ENCODE measurements around the gene ANXA2. TPM values are rescaled to one million over a fixed set of nuclear protein-coding genes. Genes with fewer than 3 reads are reported as not detected.
A peak's percentile ranks its signal among the peaks of the same experiment; 100 is the strongest.
"Not testable (repeated sequence)": the region's sequence is repeated elsewhere in the genome, so short reads cannot be mapped to it uniquely, and the experiment has no call there.

The ANXA2 gene
- total RNA-seq, 2 experiments from 2014 or later = 65.9 to 80.2 TPM

GRCh38 chr15:60369696-60370095 is 28.1 kb downstream of the ANXA2 start:
- intact Hi-C loops (cut with DNase I, micrococcal nuclease) = no loop called here
- H3K4me3 Mint-ChIP-seq = no peak overlapping the region
- H3K9me3 Mint-ChIP-seq (ENCODE audit: low read depth) = no peaks in the 10 kb centered on the region
- H3K4me1 Mint-ChIP-seq = peaks cover 13% of the 10 kb centered on the region
- POLR2A ChIA-PET = no interaction called here
- no peaks in the 10 kb centered on the region for H3K27me3 Mint-ChIP-seq
- CTCF ChIA-PET = no interaction called here
- H3K27ac Mint-ChIP-seq = no peak overlapping the region
- ATAC-seq (no peak), DNase-seq (no peak)
- peaks cover 2% of the 10 kb centered on the region for H3K36me3 Mint-ChIP-seq (ENCODE audit: low read depth)

DNA sequence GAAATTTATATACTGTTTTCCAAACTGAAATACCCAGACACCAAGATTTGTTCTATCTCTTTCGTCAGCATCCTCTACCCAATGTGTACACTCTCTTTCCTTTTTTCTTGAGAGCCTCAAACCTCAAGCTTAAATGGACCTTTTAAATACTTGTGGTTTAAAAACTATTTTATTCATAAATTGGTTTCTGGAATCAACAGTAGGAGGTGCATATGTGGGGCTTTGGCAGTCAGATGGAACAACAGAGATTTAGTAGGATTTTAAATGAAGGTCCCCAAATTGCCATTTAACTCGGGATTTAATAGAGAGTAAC is 33.2 kb downstream of the ANXA2 start:
- intact Hi-C loops (cut with DNase I, micrococcal nuclease) = loop anchor here (5.0 kb wide), 3 partner anchors 78 to 553 kb away; no protein-coding TSS in a partner anchor
- CTCF ChIA-PET = no interaction called here
- Mint-ChIP-seq H3K27ac (no peak overlapping the region), H3K4me3 (no peak overlapping the region), H3K36me3 (ENCODE audit: low read depth) (peaks cover 16% of the 10 kb centered on the region), H3K4me1 (peaks cover 18% of the 10 kb centered on the region), H3K27me3 (no peaks in the 10 kb centered on the region), H3K9me3 (ENCODE audit: low read depth) (no peaks in the 10 kb centered on the region)
- DNase-seq = no peak
- ATAC-seq = no peak
- POLR2A ChIA-PET = no interaction called here

DNA sequence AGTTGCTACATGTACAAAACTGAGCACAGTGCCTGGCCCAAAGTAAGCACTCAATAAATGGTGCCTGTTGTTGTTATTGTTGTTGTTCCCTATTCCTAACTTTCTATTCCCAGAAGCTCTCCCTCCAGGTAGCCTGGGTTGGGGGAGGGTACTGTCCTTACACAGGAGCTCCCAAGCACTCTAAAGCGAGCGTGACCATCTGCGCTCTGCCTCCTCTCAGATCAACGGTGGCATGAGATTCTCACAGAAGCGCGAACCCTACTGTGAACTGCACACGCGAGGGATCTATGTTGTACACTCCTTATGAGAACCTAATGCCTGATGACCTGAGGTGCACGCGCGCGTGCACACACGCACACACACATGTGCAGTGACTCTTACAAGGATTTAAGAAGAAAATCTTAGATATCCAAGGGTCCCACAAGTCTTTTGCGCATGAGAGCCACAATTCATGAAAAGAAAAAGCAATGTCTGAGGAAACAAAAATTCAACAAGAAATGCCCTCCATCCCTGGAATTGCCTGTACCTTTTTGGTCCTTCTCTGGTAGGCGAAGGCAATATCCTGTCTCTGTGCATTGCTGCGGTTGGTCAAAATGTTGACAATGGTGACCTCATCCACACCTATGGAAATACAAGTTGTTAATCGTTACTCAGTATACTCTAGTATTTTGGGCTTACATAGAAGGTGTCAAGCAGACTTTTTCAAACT is 33.7 kb downstream of the ANXA2 start:
- DNase-seq = no peak
- intact Hi-C loops (cut with DNase I, micrococcal nuclease) = loop anchor here (2.0 to 5.0 kb wide), 8 partner anchors 25 to 553 kb away; partner anchors contain the start of gene ICE2 (in 1 of the 2)
- H3K27me3 Mint-ChIP-seq = no peaks in the 10 kb centered on the region
- H3K4me1 Mint-ChIP-seq = peaks cover 18% of the 10 kb centered on the region
- ATAC-seq = no peak
- peaks cover 20% of the 10 kb centered on the region for H3K36me3 Mint-ChIP-seq (ENCODE audit: low read depth)
- H3K4me3 Mint-ChIP-seq = no peak overlapping the region
- ChIA-PET CTCF (interaction anchor here (0.7 to 1.9 kb wide), 4 partner anchors 13 to 291 kb away, joined by 3 to 7 read pairs (median 5); no protein-coding TSS in a partner anchor), POLR2A (interaction anchor here (0.5 kb wide), 1 partner anchor 52 kb away, joined by 4 read pairs; no protein-coding TSS in a partner anchor)
- no peak overlapping the region for H3K27ac Mint-ChIP-seq
- H3K9me3 Mint-ChIP-seq (ENCODE audit: low read depth) = no peaks in the 10 kb centered on the region

DNA sequence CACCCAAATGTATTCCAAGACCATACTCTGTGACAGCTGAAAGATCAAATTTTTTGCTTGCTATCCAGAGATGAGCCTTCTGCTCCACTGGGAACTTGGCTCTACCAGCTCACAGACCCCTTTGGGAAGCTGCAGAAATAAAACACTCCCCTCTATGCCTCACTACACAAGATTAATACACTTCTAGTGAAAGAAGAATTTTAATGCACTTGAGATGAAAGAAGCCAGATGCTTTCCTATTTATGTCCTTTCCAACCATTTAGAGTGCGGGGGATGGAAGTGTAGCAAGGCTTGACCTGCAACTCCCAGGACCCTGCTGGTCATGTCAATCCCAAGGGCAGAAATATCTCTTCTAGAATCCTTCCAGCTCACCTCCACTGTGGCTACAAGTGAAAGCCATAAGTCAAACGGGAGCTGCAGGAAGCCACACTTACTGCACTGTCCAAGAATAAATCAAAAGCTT is 34.7 kb downstream of the ANXA2 start:
- ChIA-PET CTCF (interaction anchor here (0.5 to 4.8 kb wide), 22 partner anchors 10 to 290 kb away, joined by 3 to 47 read pairs (median 4); partner anchors contain the start of genes ANXA2 and ICE2), POLR2A (interaction anchor here (0.5 to 1.3 kb wide), 4 partner anchors 30 to 157 kb away, joined by 3 to 7 read pairs (median 4); no protein-coding TSS in a partner anchor)
- Mint-ChIP-seq H3K27me3 (no peaks in the 10 kb centered on the region), H3K4me3 (no peak overlapping the region), H3K9me3 (ENCODE audit: low read depth) (no peaks in the 10 kb centered on the region), H3K36me3 (ENCODE audit: low read depth) (peaks cover 23% of the 10 kb centered on the region), H3K27ac (no peak overlapping the region), H3K4me1 (peaks cover 18% of the 10 kb centered on the region)
- no peak for ATAC-seq
- intact Hi-C loops (cut with DNase I, micrococcal nuclease) = loop anchor here (2.0 to 5.0 kb wide), 8 partner anchors 26 to 554 kb away; partner anchors contain the start of gene ICE2 (in 1 of the 2)
- no peak for DNase-seq

DNA sequence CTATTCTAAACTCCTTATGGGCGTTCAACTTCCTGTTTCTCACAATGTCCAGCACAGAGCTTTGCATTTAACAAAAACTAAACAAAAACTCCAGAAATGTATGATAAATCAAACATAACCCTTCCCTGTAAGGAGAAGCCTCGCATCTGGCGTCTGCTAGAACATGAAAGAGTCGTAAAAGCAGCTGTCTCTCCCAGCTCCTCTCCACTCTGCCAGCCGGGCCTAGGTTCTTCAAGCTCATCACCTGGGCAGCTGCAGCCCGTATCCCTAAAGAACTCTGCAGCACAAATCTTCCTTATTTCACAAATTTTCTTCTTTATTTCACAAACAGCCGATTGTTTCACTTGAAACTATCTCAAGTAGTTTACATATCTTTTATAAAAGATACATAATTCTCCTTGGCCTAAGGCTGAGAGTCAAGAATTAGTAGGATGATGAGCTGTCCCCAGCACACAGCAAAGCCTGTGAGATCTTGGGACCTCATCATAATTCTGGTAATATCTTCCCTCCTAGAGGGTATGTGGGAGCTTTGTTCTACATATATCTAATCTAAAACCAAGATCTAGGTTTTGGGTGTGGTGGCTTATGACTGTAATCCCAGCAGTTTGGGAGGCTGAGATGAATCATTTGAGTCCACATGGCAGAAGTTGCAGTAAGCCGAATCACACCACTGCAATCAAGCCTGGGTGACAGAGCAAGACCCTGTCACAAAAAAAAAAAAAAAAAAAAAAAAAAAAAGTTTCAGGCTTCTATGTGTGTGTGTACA is 35.3 kb downstream of the ANXA2 start:
- Mint-ChIP-seq H3K36me3 (ENCODE audit: low read depth) (peaks cover 23% of the 10 kb centered on the region), H3K27ac (peak overlapping the region; percentile 53), H3K27me3 (no peaks in the 10 kb centered on the region), H3K9me3 (ENCODE audit: low read depth) (no peaks in the 10 kb centered on the region), H3K4me1 (peaks cover 18% of the 10 kb centered on the region), H3K4me3 (no peak overlapping the region)
- CTCF ChIA-PET = interaction anchor here (0.5 to 4.8 kb wide), 26 partner anchors 10 to 570 kb away, joined by 3 to 47 read pairs (median 4); partner anchors contain the start of genes ANXA2 and ICE2
- ATAC-seq (peak; percentile 97), DNase-seq (peak; percentile 74)
- intact Hi-C loops (cut with DNase I, micrococcal nuclease) = loop anchor here (2.0 to 5.0 kb wide), 8 partner anchors 26 to 555 kb away; partner anchors contain the start of gene ICE2 (in 1 of the 2)
- POLR2A ChIA-PET = interaction anchor here (0.5 to 1.3 kb wide), 8 partner anchors 29 to 569 kb away, joined by 3 to 7 read pairs (median 4); no protein-coding TSS in a partner anchor

- CTCF ChIA-PET = interaction anchor here (0.6 to 4.8 kb wide), 38 partner anchors 9 to 1474 kb away, joined by 3 to 47 read pairs (median 4); no protein-coding TSS in a partner anchor
- H3K4me3 Mint-ChIP-seq; POLR2A ChIA-PET; H3K9me3 Mint-ChIP-seq (ENCODE audit: low read depth); ATAC-seq; H3K27me3 Mint-ChIP-seq; H3K27ac Mint-ChIP-seq: not testable (repeated sequence)
- intact Hi-C loops (cut with DNase I, micrococcal nuclease) = loop anchor here (1.0 to 5.0 kb wide), 8 partner anchors 83 to 1473 kb away; no protein-coding TSS in a partner anchor
- DNase-seq = peak; percentile 62
- Mint-ChIP-seq H3K4me1 (peaks cover 18% of the 10 kb centered on the region), H3K36me3 (ENCODE audit: low read depth) (peaks cover 36% of the 10 kb centered on the region)
Observed at GRCh38 chr15:60359738-60360137, 38.0 kb downstream of the ANXA2 start.

- H3K4me3 Mint-ChIP-seq = no peak overlapping the region
- no peaks in the 10 kb centered on the region for H3K27me3 Mint-ChIP-seq
- intact Hi-C loops (cut with DNase I, micrococcal nuclease) = loop anchor here (1.0 to 5.0 kb wide), 5 partner anchors 85 to 1473 kb away; no protein-coding TSS in a partner anchor
- ATAC-seq (no peak), DNase-seq (no peak)
- ChIA-PET CTCF (interaction anchor here (0.6 to 4.8 kb wide), 41 partner anchors 8 to 1475 kb away, joined by 3 to 47 read pairs (median 4); no protein-coding TSS in a partner anchor), POLR2A (no interaction called here)
- peaks cover 18% of the 10 kb centered on the region for H3K4me1 Mint-ChIP-seq
- no peaks in the 10 kb centered on the region for H3K9me3 Mint-ChIP-seq (ENCODE audit: low read depth)
- H3K27ac Mint-ChIP-seq = no peak overlapping the region
- H3K36me3 Mint-ChIP-seq (ENCODE audit: low read depth) = peaks cover 38% of the 10 kb centered on the region
Observed at GRCh38 chr15:60358935-60359682, 38.7 kb downstream of the ANXA2 start.

DNA sequence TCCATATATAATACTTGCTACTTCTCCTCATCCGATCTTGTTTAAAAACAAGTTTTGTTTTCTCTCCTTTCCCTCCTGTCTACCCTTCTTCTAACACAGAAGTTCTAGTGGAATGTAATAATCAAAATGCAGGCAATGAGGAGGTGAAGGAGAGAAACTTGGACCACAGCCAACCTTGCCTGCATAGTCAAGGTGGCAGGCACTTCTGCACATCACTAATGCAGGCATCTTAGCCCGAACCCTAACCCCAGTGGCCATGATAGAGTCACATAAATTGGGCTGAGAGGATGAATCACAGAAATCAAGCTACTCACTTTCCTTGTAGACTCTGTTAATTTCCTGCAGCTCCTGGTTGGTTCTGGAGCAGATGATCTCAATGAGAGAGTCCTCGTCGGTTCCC is 41.0 kb downstream of the ANXA2 start:
- intact Hi-C loops (cut with DNase I, micrococcal nuclease) = loop anchor here in 1 of 2 experiments (5.0 kb wide), 1 partner anchor 1475 kb away; no protein-coding TSS in a partner anchor

DNA sequence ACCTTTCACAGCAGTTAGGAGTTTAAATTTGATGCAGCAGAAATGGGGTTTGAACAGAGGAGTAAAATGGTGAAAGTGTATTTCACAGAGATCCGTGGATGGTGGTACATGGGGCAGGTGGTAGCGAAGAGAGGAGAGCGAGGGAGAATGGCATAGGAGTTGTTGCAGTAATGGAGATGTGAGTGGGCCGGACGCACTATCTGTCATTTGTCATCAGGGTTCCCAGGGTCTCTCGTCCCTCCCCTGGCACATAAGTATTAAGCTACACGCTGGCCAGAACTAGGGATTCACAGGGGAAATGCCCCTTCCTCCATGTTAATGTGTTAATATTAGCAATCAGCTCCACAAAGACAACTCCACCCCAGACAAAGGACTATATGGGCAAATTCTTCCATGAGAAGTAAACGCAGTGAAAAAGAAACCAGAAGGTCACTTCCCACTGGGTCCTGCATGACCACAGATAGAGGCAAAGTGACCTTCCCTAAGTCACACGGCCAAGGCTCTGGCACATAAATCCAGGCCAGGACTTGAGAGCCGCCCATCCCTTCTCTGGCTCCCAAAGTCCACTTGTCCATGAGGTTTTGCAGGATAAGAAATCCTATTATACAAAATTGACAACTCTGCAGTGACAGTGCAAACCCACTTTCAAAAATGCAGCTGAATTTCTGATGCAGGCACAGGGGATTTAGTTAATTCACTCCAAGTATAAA is 42.5 kb downstream of the ANXA2 start:
- Mint-ChIP-seq H3K27ac (no peak overlapping the region), H3K36me3 (ENCODE audit: low read depth) (peaks cover 49% of the 10 kb centered on the region), H3K4me3 (no peak overlapping the region), H3K9me3 (ENCODE audit: low read depth) (no peaks in the 10 kb centered on the region), H3K4me1 (no peaks in the 10 kb centered on the region), H3K27me3 (no peaks in the 10 kb centered on the region)
- DNase-seq = no peak
- intact Hi-C loops (cut with DNase I, micrococcal nuclease) = loop anchor here in 1 of 2 experiments (5.0 kb wide), 1 partner anchor 1477 kb away; no protein-coding TSS in a partner anchor
- ATAC-seq = no peak
- ChIA-PET POLR2A (no interaction called here), CTCF (interaction anchor here (0.8 to 1.2 kb wide), 3 partner anchors 11 to 232 kb away, joined by 3 to 4 read pairs (median 3); no protein-coding TSS in a partner anchor)

More for the DNA sequence above, 41.0 kb downstream of the ANXA2 start:
- H3K36me3 Mint-ChIP-seq (ENCODE audit: low read depth) = peaks cover 52% of the 10 kb centered on the region
- DNase-seq (no peak), ATAC-seq (no peak)
- H3K4me3 Mint-ChIP-seq = no peak overlapping the region
- peaks cover 2% of the 10 kb centered on the region for H3K4me1 Mint-ChIP-seq
- ChIA-PET POLR2A (no interaction called here), CTCF (no interaction called here)
- H3K9me3 Mint-ChIP-seq (ENCODE audit: low read depth) = no peaks in the 10 kb centered on the region
- H3K27me3 Mint-ChIP-seq = no peaks in the 10 kb centered on the region
- H3K27ac Mint-ChIP-seq = no peak overlapping the region

DNA sequence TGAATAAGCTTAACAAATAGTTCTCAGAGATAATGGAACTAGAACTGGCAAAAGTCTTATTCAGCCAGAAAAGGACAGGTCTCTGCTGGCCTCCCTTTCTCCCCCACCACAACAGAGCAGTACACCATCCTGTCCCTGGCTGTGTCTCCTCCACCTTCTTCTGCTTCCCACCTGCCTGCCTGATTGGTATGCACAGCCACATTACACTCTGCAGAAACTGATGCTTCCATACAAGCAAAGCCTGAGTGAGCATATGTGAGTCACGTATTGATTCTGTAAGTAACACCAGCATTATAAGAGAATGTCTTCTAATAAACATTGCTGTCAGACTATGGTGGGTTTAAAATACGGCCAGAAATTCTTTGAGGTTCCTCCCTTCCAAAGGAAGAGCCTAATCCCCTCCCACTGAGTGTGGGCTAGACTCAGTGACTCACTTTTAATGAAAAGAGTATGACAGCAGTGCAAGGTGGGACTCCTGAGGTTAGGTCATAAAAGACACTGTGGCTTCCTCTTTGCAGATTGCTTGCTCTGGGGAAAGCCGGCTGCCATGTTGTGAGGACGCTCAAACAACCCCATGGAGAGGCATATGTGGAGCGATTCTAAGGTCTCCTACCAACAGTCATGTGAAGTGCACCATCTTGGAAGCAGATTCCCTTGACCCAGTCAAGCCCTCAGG is 44.4 kb downstream of the ANXA2 start:
- Mint-ChIP-seq H3K27me3 (no peaks in the 10 kb centered on the region), H3K27ac (no peak overlapping the region), H3K9me3 (ENCODE audit: low read depth) (no peaks in the 10 kb centered on the region), H3K36me3 (ENCODE audit: low read depth) (peaks cover 47% of the 10 kb centered on the region), H3K4me3 (no peak overlapping the region), H3K4me1 (no peaks in the 10 kb centered on the region)
- ATAC-seq = no peak
- DNase-seq = no peak
- CTCF ChIA-PET = interaction anchor here (1.3 to 1.4 kb wide), 2 partner anchors 9 to 579 kb away, joined by 3 read pairs; no protein-coding TSS in a partner anchor
- intact Hi-C loops (cut with DNase I, micrococcal nuclease) = no loop called here
- POLR2A ChIA-PET = no interaction called here

All from activated CD4-positive, alpha-beta T cell treated with anti-CD3 and anti-CD28 coated beads for 36 hours (primary cell).